Suprapubic skin (tissue), 4 donors: ENCODE data around the gene CRYZL1. TPM values are rescaled to one million over a fixed set of nuclear protein-coding genes. Genes with fewer than 3 reads are reported as not detected.

Experiments
- DNase-seq, 2 donors: peaks; one replicate each; pipeline ENCODE4 v3.0.0-alpha.2; 2019; ENCODE audit warnings: low spot score in 2 of 2
- H3K27ac ChIP-seq: fragments of 200-600 bp; sonication (generic); one replicate; pipeline ENCODE4 v1.5.1; 2019
- H3K27me3 ChIP-seq: fragments of 200-600 bp; sonication (generic); one replicate; pipeline ENCODE4 v1.5.1; 2019
- H3K36me3 ChIP-seq: fragments of 200-600 bp; sonication (generic); one replicate; pipeline ENCODE4 v1.5.1; 2019
- H3K4me1 ChIP-seq: fragments of 200-600 bp; sonication (generic); one replicate; pipeline ENCODE4 v1.5.1; 2019
- H3K4me3 ChIP-seq: fragments of 200-600 bp; sonication (generic); one replicate; pipeline ENCODE4 v1.5.1; 2019; ENCODE audit warnings: mild to moderate bottlenecking
- H3K9me3 ChIP-seq: fragments of 200-600 bp; sonication (generic); one replicate; pipeline ENCODE4 v1.5.1; 2019
- EP300 ChIP-seq: sonication (generic); formaldehyde crosslinking; IDR thresholded peaks from one replicate; pipeline ENCODE4 v1.6.1; 2017; ENCODE audit warnings: antibody characterized with exemption
- POLR2A ChIP-seq, 2 donors: fragments of 450-650 bp; IDR thresholded peaks; one replicate each; pipeline ENCODE4 v1.6.1; 2017; ENCODE audit warnings: antibody characterized with exemption in 2 of 2, mild to moderate bottlenecking in 2 of 2, moderate library complexity in 2 of 2
- POLR2AphosphoS5 ChIP-seq, 3 donors: sonication (generic); formaldehyde crosslinking; IDR thresholded peaks; one replicate each; pipeline ENCODE4 v1.6.1; 2017; ENCODE audit warnings: antibody characterized with exemption in 3 of 3
- WGBS: methylation state at CpG from one replicate; pipeline ENCODE4 v1.1.5; 2018; 5-methylcytosine and 5-hydroxymethylcytosine counted together
- total RNA-seq, 4 donors: library from RNA; depleted of rRNA; stranded (reverse); fragments of >200 nt; gene quantifications; one replicate each; pipeline ENCODE4 v1.1.0, GENCODE V29; 2016
- TF ChIP-seq, protein P1 (sequence below), 2 donors: fragments of 200-600 bp in 1 of 2; fragments of 450-650 bp in 1 of 2; sonication (generic) in 1 of 2; IDR thresholded peaks; one replicate each; pipeline ENCODE4 v1.5.1; 2016 to 2019; ENCODE audit warnings: antibody characterized with exemption in 2 of 2, mild to moderate bottlenecking in 1 of 2, moderate library complexity in 1 of 2

Gene CRYZL1
- total RNA-seq, 4 donors from 2014 or later, result 13.8 to 99.7 (median 23.7) TPM

DNA sequence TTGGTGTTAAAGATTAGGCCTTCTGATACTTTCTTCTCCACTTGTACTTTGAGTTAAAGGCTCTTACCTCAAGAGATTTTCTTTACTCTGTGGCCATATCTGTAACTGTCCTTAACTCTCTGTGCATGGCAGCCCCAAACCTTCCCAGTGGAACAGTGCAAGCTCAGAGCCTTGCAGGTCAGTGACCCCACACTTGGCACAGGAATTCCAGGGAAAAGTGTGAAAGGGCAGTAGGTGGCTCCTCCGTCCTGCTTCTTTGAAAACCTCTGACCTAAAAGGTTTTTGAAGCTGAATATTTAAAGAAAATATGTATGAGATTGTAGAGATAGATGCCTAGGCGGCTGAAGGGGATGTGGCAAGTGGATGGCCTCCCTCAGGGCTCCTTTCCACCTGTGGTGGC lies 27.1 kb upstream of the CRYZL1 start:
- H3K4me1 ChIP-seq, result peaks cover 7% of the 10 kb centered on the region
- no peak for DNase-seq
- H3K9me3 ChIP-seq, result no peaks in the 10 kb centered on the region
- TF ChIP-seq POLR2AphosphoS5 (IDR thresholded peaks at IDR 0.05) (no peak), EP300 (no peak), POLR2A (IDR thresholded peaks at IDR 0.05) (no peak)
- no peaks in the 10 kb centered on the region for H3K36me3 ChIP-seq
- H3K27me3 ChIP-seq, result no peaks in the 10 kb centered on the region
- no peak overlapping the region for H3K4me3 ChIP-seq
- WGBS, result 95% methylated on average over 2 of the region's 2 CpGs
- no peak overlapping the region for H3K27ac ChIP-seq

GRCh38 chr21:33668180-33668579 lies 26.6 kb upstream of the CRYZL1 start:
- H3K4me1 ChIP-seq, result peaks cover 7% of the 10 kb centered on the region
- no peaks in the 10 kb centered on the region for H3K27me3 ChIP-seq
- no peaks in the 10 kb centered on the region for H3K9me3 ChIP-seq
- no peak overlapping the region for H3K4me3 ChIP-seq
- WGBS, result 30% methylated on average over 4 of the region's 4 CpGs
- no peak overlapping the region for H3K27ac ChIP-seq
- DNase-seq, result no peak
- H3K36me3 ChIP-seq, result no peaks in the 10 kb centered on the region
- TF ChIP-seq EP300, result no peak
- TF ChIP-seq, protein P1, sequence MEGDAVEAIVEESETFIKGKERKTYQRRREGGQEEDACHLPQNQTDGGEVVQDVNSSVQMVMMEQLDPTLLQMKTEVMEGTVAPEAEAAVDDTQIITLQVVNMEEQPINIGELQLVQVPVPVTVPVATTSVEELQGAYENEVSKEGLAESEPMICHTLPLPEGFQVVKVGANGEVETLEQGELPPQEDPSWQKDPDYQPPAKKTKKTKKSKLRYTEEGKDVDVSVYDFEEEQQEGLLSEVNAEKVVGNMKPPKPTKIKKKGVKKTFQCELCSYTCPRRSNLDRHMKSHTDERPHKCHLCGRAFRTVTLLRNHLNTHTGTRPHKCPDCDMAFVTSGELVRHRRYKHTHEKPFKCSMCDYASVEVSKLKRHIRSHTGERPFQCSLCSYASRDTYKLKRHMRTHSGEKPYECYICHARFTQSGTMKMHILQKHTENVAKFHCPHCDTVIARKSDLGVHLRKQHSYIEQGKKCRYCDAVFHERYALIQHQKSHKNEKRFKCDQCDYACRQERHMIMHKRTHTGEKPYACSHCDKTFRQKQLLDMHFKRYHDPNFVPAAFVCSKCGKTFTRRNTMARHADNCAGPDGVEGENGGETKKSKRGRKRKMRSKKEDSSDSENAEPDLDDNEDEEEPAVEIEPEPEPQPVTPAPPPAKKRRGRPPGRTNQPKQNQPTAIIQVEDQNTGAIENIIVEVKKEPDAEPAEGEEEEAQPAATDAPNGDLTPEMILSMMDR (IDR thresholded peaks at IDR 0.05), result no peak
- no peak for TF ChIP-seq POLR2A (IDR thresholded peaks at IDR 0.05)
- no peak for TF ChIP-seq POLR2AphosphoS5 (IDR thresholded peaks at IDR 0.05)

GRCh38 chr21:33667636-33668035 lies 26.1 kb upstream of the CRYZL1 start:
- WGBS, result 85% methylated on average over 6 of the region's 6 CpGs
- H3K4me3 ChIP-seq, result no peak overlapping the region
- no peak for DNase-seq
- peaks cover 7% of the 10 kb centered on the region for H3K4me1 ChIP-seq
- no peak overlapping the region for H3K27ac ChIP-seq
- no peaks in the 10 kb centered on the region for H3K36me3 ChIP-seq
- H3K9me3 ChIP-seq, result no peaks in the 10 kb centered on the region
- no peaks in the 10 kb centered on the region for H3K27me3 ChIP-seq
- TF ChIP-seq, protein P1 (IDR thresholded peaks at IDR 0.05), result no peak
- TF ChIP-seq POLR2AphosphoS5 (IDR thresholded peaks at IDR 0.05) (no peak), EP300 (no peak)

GRCh38 chr21:33666153-33666552 lies 24.6 kb upstream of the CRYZL1 start:
- Histone ChIP-seq H3K4me3 (no peak overlapping the region), H3K27ac (no peak overlapping the region), H3K27me3 (no peaks in the 10 kb centered on the region), H3K36me3 (no peaks in the 10 kb centered on the region), H3K9me3 (no peaks in the 10 kb centered on the region), H3K4me1 (peaks cover 7% of the 10 kb centered on the region)
- TF ChIP-seq, protein P1 (IDR thresholded peaks at IDR 0.05), result no peak
- no peak for TF ChIP-seq POLR2A (IDR thresholded peaks at IDR 0.05)
- no peak for TF ChIP-seq POLR2AphosphoS5 (IDR thresholded peaks at IDR 0.05)
- TF ChIP-seq EP300, result no peak
- DNase-seq, result no peak
- WGBS, result 69% methylated on average over 2 of the region's 2 CpGs

DNA sequence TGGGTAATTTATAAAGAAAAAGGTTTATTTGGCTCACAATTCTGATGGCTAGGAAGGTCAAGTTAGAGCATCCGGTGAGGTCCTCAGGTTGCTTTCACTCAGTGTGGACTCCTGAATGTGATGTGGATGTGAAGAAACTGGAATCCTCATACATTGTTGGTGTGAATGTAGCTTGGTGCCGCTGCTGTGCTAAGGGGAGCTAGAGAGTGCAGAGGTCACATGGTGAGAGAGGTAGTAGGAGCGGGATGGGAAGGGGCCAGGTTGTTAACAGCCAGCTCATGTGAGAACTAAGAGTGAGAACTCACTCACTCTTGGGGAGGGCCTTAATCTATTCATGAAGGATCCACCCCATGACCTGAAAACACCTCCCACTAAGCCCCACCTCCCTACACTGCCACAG lies 22.6 kb upstream of the CRYZL1 start:
- H3K4me3 ChIP-seq, result no peak overlapping the region
- no peak for DNase-seq
- no peaks in the 10 kb centered on the region for H3K36me3 ChIP-seq
- no peaks in the 10 kb centered on the region for H3K27me3 ChIP-seq
- TF ChIP-seq, protein P1 (IDR thresholded peaks at IDR 0.05), result no peak
- no peak for TF ChIP-seq EP300
- TF ChIP-seq POLR2AphosphoS5 (IDR thresholded peaks at IDR 0.05), result no peak
- 98% methylated on average over 3 of the region's 3 CpGs for WGBS
- H3K27ac ChIP-seq, result no peak overlapping the region
- H3K4me1 ChIP-seq, result peaks cover 21% of the 10 kb centered on the region
- H3K9me3 ChIP-seq, result no peaks in the 10 kb centered on the region

DNA sequence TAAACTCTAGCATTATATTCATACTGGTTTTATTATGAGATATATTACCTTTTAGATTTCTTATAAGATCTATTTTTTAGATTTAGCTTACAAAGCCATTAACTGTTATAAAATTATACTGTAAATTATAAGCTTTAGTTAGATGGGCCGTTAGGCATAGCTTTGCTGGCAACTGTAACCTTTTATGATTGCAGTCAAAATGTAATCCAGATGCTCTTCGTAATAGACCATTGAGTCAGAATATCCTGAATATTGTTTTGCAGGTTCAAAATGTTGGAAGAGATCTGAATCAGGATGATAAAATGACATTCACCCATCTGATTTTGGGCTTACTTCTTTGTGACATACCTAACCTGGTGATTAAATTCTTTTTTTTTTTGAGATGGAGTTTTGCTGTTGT lies 21.7 kb upstream of the CRYZL1 start:
- TF ChIP-seq POLR2A (IDR thresholded peaks at IDR 0.05) (no peak), POLR2AphosphoS5 (IDR thresholded peaks at IDR 0.05) (no peak), EP300 (no peak)
- TF ChIP-seq, protein P1 (IDR thresholded peaks at IDR 0.05), result no peak
- H3K27ac ChIP-seq, result no peak overlapping the region
- H3K4me1 ChIP-seq, result peaks cover 22% of the 10 kb centered on the region
- DNase-seq, result no peak
- no peak overlapping the region for H3K4me3 ChIP-seq
- no peaks in the 10 kb centered on the region for H3K27me3 ChIP-seq
- 80% methylated on average over 2 of the region's 2 CpGs for WGBS
- H3K9me3 ChIP-seq, result no peaks in the 10 kb centered on the region
- no peaks in the 10 kb centered on the region for H3K36me3 ChIP-seq
